A673 (cell line): Measurements from ENCODE around the gene BACE2. TPM values are rescaled to one million over a fixed set of nuclear protein-coding genes. Genes with fewer than 3 reads are reported as not detected.
A peak's percentile ranks its signal among the peaks of the same experiment; 100 is the strongest.

Experiments
- BruUV-seq: library from RNA; stranded (reverse); fragments of 400-500 nt; replicated peaks from 2 replicates; lab custom pipeline; 2021; lab: Mats Ljungman, UMichigan
- CTCF ChIA-PET: fragments of 300-600 bp; sonication (Branson Sonifier 250); formaldehyde crosslinking; loops from one replicate; lab custom pipeline; 2022; ENCODE audit warnings: antibody characterized with exemption; lab: Charles Lee
- POLR2A ChIA-PET: fragments of 300-600 bp; sonication (Branson Sonifier 250); formaldehyde crosslinking; loops from one replicate; lab custom pipeline; 2022; ENCODE audit warnings: antibody characterized with exemption; ENCODE audit not compliant: low non-redundant PET; lab: Charles Lee
- DNase-seq: peaks from one replicate; pipeline ENCODE4 v3.0.0-alpha.2; 2015; ENCODE audit warnings: low spot score
- H3K27ac ChIP-seq: fragments of 200-600 bp; sonication (generic); 2 replicates; pipeline ENCODE4 v1.5.1; 2016; ENCODE audit warnings: mixed run types, low read depth, mild to moderate bottlenecking, mixed read lengths, antibody characterized with exemption, low read length; ENCODE audit not compliant: poor library complexity, severe bottlenecking
- H3K27me3 ChIP-seq: fragments of 200-600 bp; sonication (generic); replicated peaks from 2 replicates; pipeline ENCODE4 v1.6.1; 2017; ENCODE audit warnings: mixed run types, low read depth, mild to moderate bottlenecking, mixed read lengths, antibody characterized with exemption, low read length; ENCODE audit not compliant: insufficient read depth, poor library complexity
- H3K36me3 ChIP-seq: fragments of 200-600 bp; sonication (generic); 2 replicates; pipeline ENCODE4 v1.6.1; 2016; ENCODE audit warnings: mixed run types, mild to moderate bottlenecking, mixed read lengths, antibody characterized with exemption, low read length; ENCODE audit not compliant: insufficient read depth, poor library complexity, severe bottlenecking
- H3K4me1 ChIP-seq: fragments of 200-600 bp; sonication (generic); 2 replicates; pipeline ENCODE4 v1.6.1; 2017; ENCODE audit warnings: mixed run types, mild to moderate bottlenecking, mixed read lengths, antibody characterized with exemption, low read length; ENCODE audit not compliant: insufficient read depth, poor library complexity, severe bottlenecking
- H3K4me3 ChIP-seq: fragments of 200-600 bp; sonication (generic); 2 replicates; pipeline ENCODE4 v1.5.1; 2016; ENCODE audit warnings: low read depth, mixed run types, mild to moderate bottlenecking, mixed read lengths, low read length; ENCODE audit not compliant: poor library complexity, severe bottlenecking
- H3K9me3 ChIP-seq: fragments of 200-600 bp; sonication (generic); 2 replicates; pipeline ENCODE4 v1.6.1; 2016; ENCODE audit warnings: mixed run types, low read depth, mild to moderate bottlenecking, mixed read lengths, antibody characterized with exemption, low read length; ENCODE audit not compliant: poor library complexity, severe bottlenecking
- EZH2 ChIP-seq: fragments of 200-600 bp; sonication (generic); IDR thresholded peaks from 2 replicates; pipeline ENCODE4 v1.6.1; 2017; ENCODE audit warnings: borderline replicate concordance, low read depth, mild to moderate bottlenecking, mixed read lengths, antibody characterized with exemption, low read length; ENCODE audit not compliant: poor library complexity, severe bottlenecking
- intact Hi-C: fragments of 100-400 bp; cut with micrococcal nuclease; formaldehyde crosslinking; loops from one replicate; pipeline ENCODE4 v1.10.0; 2022; ENCODE audit not compliant: unreplicated experiment
- total RNA-seq: library from RNA; stranded (reverse); gene quantifications from 2 replicates; pipeline ENCODE4 v1.2.3, GENCODE V29; 2021
- TF ChIP-seq, protein P1 (sequence below): fragments of 300-800, 200-600 bp; sonication (generic); conservative IDR thresholded peaks from 2 replicates; pipeline ENCODE4 v1.5.1; 2017; ENCODE audit warnings: low read depth, mild to moderate bottlenecking, antibody characterized with exemption, low read length, moderate library complexity, mixed read lengths

The BACE2 gene
- total RNA-seq, 1 experiment from 2014 or later, result 6.9 TPM

DNA sequence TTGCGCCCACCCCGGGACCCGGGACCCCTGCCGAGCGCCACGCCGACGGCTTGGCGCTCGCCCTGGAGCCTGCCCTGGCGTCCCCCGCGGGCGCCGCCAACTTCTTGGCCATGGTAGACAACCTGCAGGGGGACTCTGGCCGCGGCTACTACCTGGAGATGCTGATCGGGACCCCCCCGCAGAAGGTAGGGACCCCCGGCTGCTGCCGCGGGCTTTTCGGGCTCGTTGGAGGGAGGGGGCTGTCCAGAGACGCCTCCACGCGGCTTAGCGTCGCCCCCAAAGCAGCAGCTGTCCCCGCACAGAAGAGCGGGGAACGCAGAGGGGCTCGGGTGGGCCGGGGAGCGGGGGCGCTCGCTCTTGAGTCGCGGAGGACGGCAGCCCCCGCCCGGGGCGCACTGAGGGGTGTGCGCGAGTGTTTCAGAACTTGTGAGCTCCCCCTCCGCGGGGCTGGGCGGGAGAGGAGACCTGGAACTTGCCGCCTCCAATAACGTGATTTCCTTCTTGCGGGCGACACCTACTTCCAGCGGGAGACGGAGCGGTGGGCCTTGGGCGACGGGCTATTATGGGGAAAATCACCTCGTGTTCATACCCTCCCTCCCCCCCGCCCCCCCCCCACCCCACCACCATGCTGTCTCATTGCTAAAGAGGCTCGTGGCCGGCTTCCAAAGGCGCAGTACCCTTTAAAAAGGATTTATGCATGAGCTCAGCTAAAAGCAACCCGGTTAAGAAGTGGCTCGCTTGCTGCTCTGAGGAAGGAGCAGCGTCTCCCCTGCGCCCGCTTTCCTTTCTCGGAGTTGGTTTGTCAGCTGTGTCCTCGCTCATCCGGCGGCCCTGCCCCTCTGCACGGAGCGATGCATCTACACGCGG is 664 bp downstream of the BACE2 start:
- peak overlapping the region; percentile 55 for H3K4me3 ChIP-seq
- no peaks in the 10 kb centered on the region for H3K9me3 ChIP-seq
- no peaks in the 10 kb centered on the region for H3K4me1 ChIP-seq
- no peaks in the 10 kb centered on the region for H3K36me3 ChIP-seq
- intact Hi-C loops, result no loop called here
- DNase-seq, result peak; percentile 38
- CTCF ChIA-PET, result interaction anchor here (0.6 to 0.8 kb wide), 3 partner anchors 13 to 476 kb away, joined by 3 to 4 read pairs (median 3); no protein-coding TSS in a partner anchor
- peaks cover 16% of the 10 kb centered on the region for H3K27me3 ChIP-seq
- POLR2A ChIA-PET, result interaction anchor here (0.7 kb wide), 1 partner anchor 482 kb away, joined by 5 read pairs; no protein-coding TSS in a partner anchor
- TF ChIP-seq, protein P1, sequence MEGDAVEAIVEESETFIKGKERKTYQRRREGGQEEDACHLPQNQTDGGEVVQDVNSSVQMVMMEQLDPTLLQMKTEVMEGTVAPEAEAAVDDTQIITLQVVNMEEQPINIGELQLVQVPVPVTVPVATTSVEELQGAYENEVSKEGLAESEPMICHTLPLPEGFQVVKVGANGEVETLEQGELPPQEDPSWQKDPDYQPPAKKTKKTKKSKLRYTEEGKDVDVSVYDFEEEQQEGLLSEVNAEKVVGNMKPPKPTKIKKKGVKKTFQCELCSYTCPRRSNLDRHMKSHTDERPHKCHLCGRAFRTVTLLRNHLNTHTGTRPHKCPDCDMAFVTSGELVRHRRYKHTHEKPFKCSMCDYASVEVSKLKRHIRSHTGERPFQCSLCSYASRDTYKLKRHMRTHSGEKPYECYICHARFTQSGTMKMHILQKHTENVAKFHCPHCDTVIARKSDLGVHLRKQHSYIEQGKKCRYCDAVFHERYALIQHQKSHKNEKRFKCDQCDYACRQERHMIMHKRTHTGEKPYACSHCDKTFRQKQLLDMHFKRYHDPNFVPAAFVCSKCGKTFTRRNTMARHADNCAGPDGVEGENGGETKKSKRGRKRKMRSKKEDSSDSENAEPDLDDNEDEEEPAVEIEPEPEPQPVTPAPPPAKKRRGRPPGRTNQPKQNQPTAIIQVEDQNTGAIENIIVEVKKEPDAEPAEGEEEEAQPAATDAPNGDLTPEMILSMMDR, result no peak
- no peak for TF ChIP-seq EZH2
- H3K27ac ChIP-seq, result peak overlapping the region; percentile 65
- BruUV-seq, result no TSS peak

DNA sequence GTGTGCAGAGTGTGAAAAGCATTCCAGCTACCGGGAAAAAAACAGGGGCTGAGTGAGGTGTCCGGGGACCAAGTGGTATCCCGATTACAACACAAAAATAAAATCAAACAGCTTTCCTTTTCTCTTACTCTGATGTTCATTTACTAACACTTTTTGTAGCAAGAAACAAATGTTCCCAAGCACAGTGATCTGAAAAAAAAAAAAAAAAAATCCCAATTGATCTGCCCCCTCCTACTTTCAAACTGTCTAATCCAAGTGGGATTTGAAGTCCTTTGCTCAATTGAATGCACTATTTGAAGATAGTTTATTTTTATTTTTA is 1.3 kb downstream of the BACE2 start:
- DNase-seq, result no peak
- Histone ChIP-seq H3K36me3 (no peaks in the 10 kb centered on the region), H3K4me3 (peak overlapping the region; percentile 55), H3K27ac (no peak overlapping the region), H3K4me1 (no peaks in the 10 kb centered on the region), H3K27me3 (peaks cover 16% of the 10 kb centered on the region), H3K9me3 (no peaks in the 10 kb centered on the region)
- TF ChIP-seq, protein P1, result no peak
- no peak for TF ChIP-seq EZH2
- ChIA-PET POLR2A (no interaction called here), CTCF (interaction anchor here (0.6 kb wide), 1 partner anchor 475 kb away, joined by 3 read pairs; no protein-coding TSS in a partner anchor)
- intact Hi-C loops, result no loop called here
- no TSS peak for BruUV-seq

DNA sequence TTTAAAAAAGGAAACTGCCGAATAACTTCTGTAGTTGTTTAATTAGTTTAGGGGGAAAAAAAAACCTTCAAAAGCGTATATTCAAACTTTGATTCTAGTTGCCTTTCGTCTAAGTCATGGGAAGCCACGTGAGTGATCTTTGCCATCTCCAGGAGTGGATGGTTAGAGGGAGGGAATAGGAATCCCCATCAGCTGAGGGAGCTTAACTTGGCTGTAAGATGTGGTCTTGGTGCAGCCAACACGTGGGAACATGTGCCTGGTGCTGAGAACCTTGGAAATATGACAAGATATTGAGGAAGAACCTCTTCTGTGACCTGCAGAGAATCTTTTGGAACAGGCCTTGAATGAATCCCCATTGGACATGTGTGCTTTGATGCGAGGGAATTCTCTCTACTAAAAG is 1.7 kb downstream of the BACE2 start:
- Histone ChIP-seq H3K27me3 (peaks cover 16% of the 10 kb centered on the region), H3K4me3 (peak overlapping the region; percentile 55), H3K9me3 (no peaks in the 10 kb centered on the region), H3K4me1 (no peaks in the 10 kb centered on the region), H3K36me3 (no peaks in the 10 kb centered on the region), H3K27ac (no peak overlapping the region)
- intact Hi-C loops, result no loop called here
- CTCF ChIA-PET, result no interaction called here
- POLR2A ChIA-PET, result no interaction called here
- TF ChIP-seq EZH2, result no peak
- TF ChIP-seq, protein P1, result no peak
- BruUV-seq, result no TSS peak
- no peak for DNase-seq
